Neuronal stem cell (in vitro differentiated cells): ENCODE data around the gene CABP4.

Source experiments
- DNase-seq: peaks from one replicate; pipeline ENCODE4 v3.0.0-alpha.2; 2013; ENCODE audit warnings: low spot score
- H2AFZ ChIP-seq: one replicate; pipeline ENCODE4 v1.6.1; 2013; ENCODE audit warnings: mild to moderate bottlenecking, low read length, inconsistent platforms
- H2AK5ac ChIP-seq: 2 replicates; pipeline ENCODE4 v1.6.1; 2013; ENCODE audit warnings: low read depth, mild to moderate bottlenecking, inconsistent platforms, low read length, moderate library complexity, mixed read lengths
- H2BK120ac ChIP-seq: 2 replicates; pipeline ENCODE4 v1.6.1; 2013; ENCODE audit warnings: low read depth, mild to moderate bottlenecking, inconsistent platforms, low read length, moderate library complexity, mixed read lengths
- H2BK12ac ChIP-seq: one replicate; pipeline ENCODE4 v1.6.1; 2013; ENCODE audit warnings: low read length, inconsistent platforms
- H2BK15ac ChIP-seq: 2 replicates; pipeline ENCODE4 v1.6.1; 2013; ENCODE audit warnings: mild to moderate bottlenecking, low read length, inconsistent platforms, mixed read lengths
- H2BK5ac ChIP-seq: one replicate; pipeline ENCODE4 v1.6.1; 2013; ENCODE audit warnings: inconsistent platforms, mild to moderate bottlenecking, low read length, moderate library complexity
- H3K14ac ChIP-seq: one replicate; pipeline ENCODE4 v1.6.1; 2013; ENCODE audit warnings: low read length, inconsistent platforms
- H3K18ac ChIP-seq: 2 replicates; pipeline ENCODE4 v1.6.1; 2013; ENCODE audit warnings: low read length, inconsistent platforms
- H3K23ac ChIP-seq: 2 replicates; pipeline ENCODE4 v1.6.1; 2013; ENCODE audit warnings: low read depth, mild to moderate bottlenecking, mixed read lengths, low read length, inconsistent platforms; ENCODE audit not compliant: poor library complexity
- H3K27ac ChIP-seq: replicated peaks from 3 replicates; pipeline ENCODE4 v1.5.1; 2013; ENCODE audit warnings: low read length, inconsistent platforms
- H3K27me3 ChIP-seq, 3 experiments: 2 replicates each; pipeline ENCODE4 v1.6.1; 2013; ENCODE audit warnings: low read length in 3 of 3, mild to moderate bottlenecking in 2 of 3, inconsistent platforms in 1 of 3, low read depth in 1 of 3, mixed read lengths in 1 of 3, moderate library complexity in 1 of 3; ENCODE audit not compliant: control insufficient read depth in 3 of 3, insufficient read depth in 3 of 3
- H3K36me3 ChIP-seq, 2 donors: replicated peaks in 1 of 2; 2 replicates each; pipeline ENCODE4 v1.6.1; 2013; ENCODE audit warnings: low read length in 2 of 2; ENCODE audit not compliant: control insufficient read depth in 2 of 2, insufficient read depth in 2 of 2
- H3K4ac ChIP-seq: 2 replicates; pipeline ENCODE4 v1.6.1; 2013; ENCODE audit warnings: inconsistent platforms, mild to moderate bottlenecking, low read length, moderate library complexity
- H3K4me1 ChIP-seq, 2 donors: 1 replicate in 1 of 2; 2 replicates in 1 of 2; pipeline ENCODE4 v1.6.1; 2013; ENCODE audit warnings: low read length in 2 of 2, low read depth in 1 of 2; ENCODE audit not compliant: control insufficient read depth in 2 of 2, insufficient read depth in 1 of 2
- H3K4me2 ChIP-seq: one replicate; pipeline ENCODE4 v1.6.1; 2013; ENCODE audit warnings: mild to moderate bottlenecking, low read length, inconsistent platforms; ENCODE audit not compliant: insufficient read depth, poor library complexity, severe bottlenecking
- H3K4me3 ChIP-seq, 2 donors: 2 replicates each; pipeline ENCODE4 v1.5.1; 2013; ENCODE audit warnings: low read length in 2 of 2, mild to moderate bottlenecking in 2 of 2, inconsistent platforms in 1 of 2, moderate library complexity in 1 of 2
- H3K79me1 ChIP-seq: one replicate; pipeline ENCODE4 v1.6.1; 2013; ENCODE audit warnings: low read depth, mild to moderate bottlenecking, inconsistent platforms, low read length, moderate library complexity
- H3K9ac ChIP-seq: one replicate; pipeline ENCODE4 v1.6.1; 2013; ENCODE audit warnings: mild to moderate bottlenecking, low read depth, low read length, inconsistent platforms; ENCODE audit not compliant: poor library complexity
- H3K9me3 ChIP-seq, 2 donors: replicated peaks in 1 of 2; 2 replicates each; pipeline versions ENCODE3 to v1.6.1; 2013; ENCODE audit warnings: low read length in 2 of 2, mild to moderate bottlenecking in 2 of 2, inconsistent platforms in 1 of 2, low read depth in 1 of 2, mixed read lengths in 1 of 2, moderate library complexity in 1 of 2; ENCODE audit not compliant: control insufficient read depth in 2 of 2, insufficient read depth in 1 of 2
- H4K8ac ChIP-seq: one replicate; pipeline ENCODE4 v1.6.1; 2013; ENCODE audit warnings: low read depth, mild to moderate bottlenecking, inconsistent platforms, low read length, moderate library complexity
- H4K91ac ChIP-seq: one replicate; pipeline ENCODE4 v1.6.1; 2013; ENCODE audit warnings: low read length, low read depth, mild to moderate bottlenecking, inconsistent platforms; ENCODE audit not compliant: poor library complexity
- WGBS, 2 donors: extraction: QIAGEN DNeasy Blood & Tissue Kit; methylation state at CpG; one replicate each; pipeline ENCODE4 v1.1.7; 2013; ENCODE audit warnings: missing lambda C conversion rate in 2 of 2, mixed read lengths in 1 of 2; ENCODE audit not compliant: insufficient read length in 2 of 2, insufficient replicate concordance in 1 of 2; ENCODE audit errors: extremely low coverage in 2 of 2; 5-methylcytosine and 5-hydroxymethylcytosine counted together

Gene CABP4

DNA sequence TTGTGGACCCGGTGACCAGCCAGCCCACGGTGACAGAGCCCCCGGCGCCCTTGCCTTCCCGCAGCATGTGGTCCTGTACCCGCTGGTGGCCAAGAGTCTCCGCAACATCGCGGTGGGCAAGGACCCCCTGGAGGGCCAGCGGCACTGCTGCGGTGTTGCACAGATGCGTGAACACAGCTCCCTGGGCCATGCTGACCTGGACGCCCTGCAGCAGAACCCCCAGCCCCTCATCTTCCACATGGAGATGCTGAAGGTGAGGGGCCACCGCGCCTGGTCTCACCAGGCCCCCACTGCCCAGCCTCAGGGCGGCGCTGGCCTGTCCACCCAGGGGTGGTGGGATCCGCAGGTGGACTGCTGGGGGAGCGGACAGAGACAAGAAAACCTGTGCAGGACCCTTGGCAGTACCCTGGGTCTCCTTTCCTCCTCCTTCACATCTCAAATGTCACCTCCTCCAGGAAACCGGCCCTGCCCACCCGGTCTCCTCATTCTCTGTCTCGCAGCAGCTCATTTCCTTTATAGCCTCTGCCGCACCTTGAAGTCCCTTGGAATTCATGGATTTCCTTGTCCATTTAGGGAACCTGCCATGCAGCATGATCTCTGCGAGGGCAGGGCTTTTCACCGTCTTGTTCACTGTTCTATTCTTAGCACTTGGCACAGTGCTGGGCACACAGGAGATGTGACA is 34.2 kb downstream of the CABP4 start:
- no peak overlapping the region for H4K91ac ChIP-seq
- peak overlapping the region; percentile 70 for H3K9ac ChIP-seq
- peaks cover 13% of the 10 kb centered on the region for H3K79me1 ChIP-seq
- no peak overlapping the region for H2AK5ac ChIP-seq
- peak overlapping the region; percentile 21 for H3K14ac ChIP-seq
- peak overlapping the region; percentile 41 for H2BK12ac ChIP-seq
- no CpG with 5 or more reads among the region's 25 CpGs for WGBS, 2 donors
- DNase-seq: no peak
- H4K8ac ChIP-seq: no peak overlapping the region
- no peaks in the 10 kb centered on the region for H3K9me3 ChIP-seq
- peak overlapping the region; percentile 65 for H3K23ac ChIP-seq
- H3K36me3 ChIP-seq: peaks cover 40 to 76% of the 10 kb centered on the region in 2 donors
- peak overlapping the region; percentile 53 for H2BK5ac ChIP-seq
- no peak overlapping the region for H2BK120ac ChIP-seq
- peak overlapping the region; percentile 66 for H3K4ac ChIP-seq
- no peaks in the 10 kb centered on the region for H3K27me3 ChIP-seq
- H3K18ac ChIP-seq: peak overlapping the region; percentile 48
- H3K27ac ChIP-seq: no peak overlapping the region
- H3K4me1 ChIP-seq: no peaks in the 10 kb centered on the region
- no peak overlapping the region for H3K4me2 ChIP-seq
- H2AFZ ChIP-seq: no peak overlapping the region
- H2BK15ac ChIP-seq: no peak overlapping the region
- H3K4me3 ChIP-seq: no peak overlapping the region

DNA sequence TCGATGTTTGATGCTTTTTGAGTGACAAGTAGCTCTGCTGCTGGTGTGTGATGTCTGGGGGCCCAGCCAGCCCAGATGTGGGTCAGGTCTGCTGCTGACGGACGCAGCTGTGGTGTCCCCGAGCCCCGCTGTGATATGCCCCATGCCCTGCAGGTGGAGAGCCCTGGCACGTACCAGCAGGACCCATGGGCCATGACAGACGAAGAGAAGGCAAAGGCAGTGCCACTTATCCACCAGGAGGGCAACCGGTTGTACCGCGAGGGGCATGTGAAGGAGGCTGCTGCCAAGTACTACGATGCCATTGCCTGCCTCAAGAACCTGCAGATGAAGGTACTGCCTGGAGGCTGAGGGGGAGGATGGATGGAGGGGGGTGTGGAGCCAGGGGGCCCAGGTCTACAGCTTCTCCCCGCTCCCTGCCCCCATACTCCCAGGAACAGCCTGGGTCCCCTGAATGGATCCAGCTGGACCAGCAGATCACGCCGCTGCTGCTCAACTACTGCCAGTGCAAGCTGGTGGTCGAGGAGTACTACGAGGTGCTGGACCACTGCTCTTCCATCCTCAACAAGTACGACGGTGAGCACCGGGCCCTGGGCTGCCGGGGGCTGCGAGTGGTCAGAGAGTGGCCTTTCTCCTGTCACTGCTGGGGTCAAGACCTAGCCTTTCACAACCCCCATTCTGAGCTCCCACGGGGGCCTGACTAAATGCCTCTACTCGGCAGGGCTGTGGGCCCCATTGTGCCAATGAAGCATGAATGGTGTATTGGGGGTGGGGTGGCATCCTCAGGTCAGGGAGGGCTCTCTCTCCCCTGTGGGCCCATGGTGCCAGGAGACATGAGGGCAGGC is 35.0 kb downstream of the CABP4 start:
- H3K27me3 ChIP-seq: no peaks in the 10 kb centered on the region
- no peak overlapping the region for H3K23ac ChIP-seq
- no peak overlapping the region for H2AFZ ChIP-seq
- H2BK12ac ChIP-seq: no peak overlapping the region
- no peak overlapping the region for H3K14ac ChIP-seq
- no peaks in the 10 kb centered on the region for H3K9me3 ChIP-seq
- H3K4ac ChIP-seq: no peak overlapping the region
- H2AK5ac ChIP-seq: no peak overlapping the region
- H2BK120ac ChIP-seq: no peak overlapping the region
- H3K4me1 ChIP-seq: no peaks in the 10 kb centered on the region
- H3K4me3 ChIP-seq: no peak overlapping the region
- H3K79me1 ChIP-seq: peaks cover 10% of the 10 kb centered on the region
- no peak overlapping the region for H4K91ac ChIP-seq
- H2BK5ac ChIP-seq: peak overlapping the region; percentile 53
- H3K36me3 ChIP-seq: peaks cover 44 to 78% of the 10 kb centered on the region in 2 donors
- peak overlapping the region; percentile 82 for H4K8ac ChIP-seq
- no peak overlapping the region for H3K27ac ChIP-seq
- no peak for DNase-seq
- H2BK15ac ChIP-seq: no peak overlapping the region
- no CpG with 5 or more reads among the region's 23 CpGs for WGBS, 2 donors
- H3K4me2 ChIP-seq: no peak overlapping the region
- peak overlapping the region; percentile 57 for H3K18ac ChIP-seq
- peak overlapping the region; percentile 70 for H3K9ac ChIP-seq

DNA sequence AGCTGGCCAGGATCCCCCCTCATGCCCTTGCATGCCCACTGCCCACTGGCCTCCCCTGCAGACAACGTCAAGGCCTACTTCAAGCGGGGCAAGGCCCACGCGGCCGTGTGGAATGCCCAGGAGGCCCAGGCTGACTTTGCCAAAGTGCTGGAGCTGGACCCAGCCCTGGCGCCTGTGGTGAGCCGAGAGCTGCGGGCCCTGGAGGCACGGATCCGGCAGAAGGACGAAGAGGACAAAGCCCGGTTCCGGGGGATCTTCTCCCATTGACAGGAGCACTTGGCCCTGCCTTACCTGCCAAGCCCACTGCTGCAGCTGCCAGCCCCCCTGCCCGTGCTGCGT is 35.5 kb downstream of the CABP4 start:
- Histone ChIP-seq H2BK5ac (peak overlapping the region; percentile 53), H2BK15ac (no peak overlapping the region), H4K8ac (peak overlapping the region; percentile 82), H3K27ac (no peak overlapping the region), H3K4me1 (no peaks in the 10 kb centered on the region), H2BK12ac (no peak overlapping the region), H3K23ac (no peak overlapping the region), H3K9me3 (no peaks in the 10 kb centered on the region), H3K4me3 (no peak overlapping the region), H3K18ac (no peak overlapping the region), H3K4ac (no peak overlapping the region), H3K27me3 (no peaks in the 10 kb centered on the region), H3K14ac (no peak overlapping the region), H3K9ac (no peak overlapping the region), H2AK5ac (no peak overlapping the region), H3K36me3 (peaks cover 47 to 84% of the 10 kb centered on the region in 2 donors), H3K4me2 (no peak overlapping the region), H3K79me1 (peaks cover 10% of the 10 kb centered on the region), H2BK120ac (no peak overlapping the region), H4K91ac (no peak overlapping the region), H2AFZ (no peak overlapping the region)
- no peak for DNase-seq
- WGBS, 2 donors: no CpG with 5 or more reads among the region's 15 CpGs
